ENCODE measurements around the gene MED15.

- no peak for TF ChIP-seq CTCF (IDR thresholded peaks at IDR 0.05)
- TF ChIP-seq POLR2A (IDR thresholded peaks at IDR 0.05): no peak
Measured at GRCh38 chr22:20463324-20464095, 43.9 kb upstream of the MED15 start.
